SU-DHL-6 (cell line): ENCODE data around the gene DNMT1.
A peak's percentile ranks its signal among the peaks of the same experiment; 100 is the strongest.

ENCODE experiments used
- H2AFZ ChIP-seq: fragments of 200-600 bp; sonication (generic); 2 replicates; pipeline ENCODE4 v1.6.1; 2014; ENCODE audit warnings: low read depth, mild to moderate bottlenecking, moderate library complexity, mixed read lengths, antibody characterized with exemption, low read length; ENCODE audit not compliant: severe bottlenecking
- H3F3A ChIP-seq: fragments of 200-600 bp; shearing (Covaris generic); 2 replicates; pipeline ENCODE4 v1.6.0; 2016; ENCODE audit warnings: antibody characterized with exemption, mild to moderate bottlenecking; ENCODE audit not compliant: insufficient read depth
- H3K27ac ChIP-seq: fragments of 200-600 bp; sonication (generic); 2 replicates; pipeline ENCODE4 v1.5.1; 2016; ENCODE audit warnings: low read depth, mild to moderate bottlenecking, low read length, moderate library complexity, mixed read lengths
- H3K27me3 ChIP-seq: fragments of 200-600 bp; sonication (generic), shearing (Covaris generic); 2 replicates; pipeline ENCODE4 v1.6.0; 2014; ENCODE audit warnings: mild to moderate bottlenecking, low read length
- H3K36me3 ChIP-seq: fragments of 200-600 bp; sonication (generic); 2 replicates; pipeline ENCODE4 v1.6.1; 2014; ENCODE audit warnings: mild to moderate bottlenecking, low read length, mixed read lengths
- H3K4me2 ChIP-seq: fragments of 300-600, 200-600 bp; shearing (Covaris generic), sonication (generic); 2 replicates; pipeline ENCODE4 v1.6.0; 2014; ENCODE audit warnings: low read length, low read depth, mild to moderate bottlenecking; ENCODE audit not compliant: poor library complexity, severe bottlenecking
- H3K4me3 ChIP-seq: fragments of 200-600 bp; sonication (generic); 2 replicates; pipeline ENCODE4 v1.5.1; 2014; ENCODE audit warnings: antibody characterized with exemption, low read length, mild to moderate bottlenecking, mixed read lengths; ENCODE audit not compliant: insufficient read depth, poor library complexity, severe bottlenecking
- H3K79me2 ChIP-seq: fragments of 200-600 bp; sonication (generic); 2 replicates; pipeline ENCODE4 v1.6.1; 2014; ENCODE audit warnings: mild to moderate bottlenecking, low read length, moderate library complexity; ENCODE audit not compliant: insufficient read depth
- H3K9ac ChIP-seq: fragments of 200-600 bp; sonication (generic); 2 replicates; pipeline ENCODE4 v1.7.0; 2014; ENCODE audit warnings: mild to moderate bottlenecking, low read length
- H3K9me2 ChIP-seq: fragments of 200-600 bp; sonication (generic); replicated peaks from 2 replicates; pipeline ENCODE4 v1.6.1; 2014; ENCODE audit warnings: low read length; ENCODE audit not compliant: insufficient read depth
- H3K9me3 ChIP-seq: fragments of 200-600 bp; sonication (generic); 2 replicates; pipeline ENCODE4 v1.6.1; 2014; ENCODE audit warnings: low read length, mixed read lengths; ENCODE audit not compliant: insufficient read depth
- H4K20me1 ChIP-seq: fragments of 200-600 bp; sonication (generic); 2 replicates; pipeline ENCODE4 v1.6.1; 2014; ENCODE audit warnings: low read depth, mild to moderate bottlenecking, antibody characterized with exemption, low read length, moderate library complexity, mixed read lengths
- CTCF ChIP-seq: fragments of 200-600 bp; sonication (generic); IDR thresholded peaks from one replicate; pipeline ENCODE4 v1.5.1; 2017; ENCODE audit warnings: antibody characterized with exemption, mild to moderate bottlenecking, low read length, moderate library complexity; ENCODE audit not compliant: insufficient read depth, poor library complexity, severe bottlenecking
- EZH2phosphoT487 ChIP-seq: fragments of 200-600 bp; sonication (generic), shearing (Covaris generic); conservative IDR thresholded peaks from 2 replicates; pipeline ENCODE4 v1.6.1; 2018; ENCODE audit warnings: mild to moderate bottlenecking, antibody characterized with exemption, low read length, moderate library complexity, mixed read lengths

Gene DNMT1

GRCh38 chr19:10087296-10088061, 107.3 kb downstream of the DNMT1 start:
- no peak overlapping the region for H3K27ac ChIP-seq
- H3K79me2 ChIP-seq = no peaks in the 10 kb centered on the region
- H3K27me3 ChIP-seq = no peaks in the 10 kb centered on the region
- H3K9ac ChIP-seq = no peak overlapping the region
- H4K20me1 ChIP-seq = no peaks in the 10 kb centered on the region
- H3K4me2 ChIP-seq = no peak overlapping the region
- no peaks in the 10 kb centered on the region for H3K36me3 ChIP-seq
- H3K4me3 ChIP-seq = no peak overlapping the region
- peaks cover 10% of the 10 kb centered on the region; the same call in 1 of the 2 replicates for H3F3A ChIP-seq
- no peaks in the 10 kb centered on the region for H3K9me3 ChIP-seq
- no peak overlapping the region for H2AFZ ChIP-seq
- no peaks in the 10 kb centered on the region for H3K9me2 ChIP-seq
- TF ChIP-seq EZH2phosphoT487 (no peak), CTCF (no peak)

- Histone ChIP-seq H3K9me2 (no peaks in the 10 kb centered on the region), H3K27me3 (no peaks in the 10 kb centered on the region), H3K27ac (no peak overlapping the region), H3K79me2 (no peaks in the 10 kb centered on the region), H3K4me2 (peak overlapping the region; percentile 60), H3K9ac (peak overlapping the region; percentile 53), H4K20me1 (no peaks in the 10 kb centered on the region), H2AFZ (peak overlapping the region; percentile 90), H3F3A (peaks cover 10% of the 10 kb centered on the region; the same call in 1 of the 2 replicates), H3K4me3 (peak overlapping the region; percentile 56), H3K9me3 (no peaks in the 10 kb centered on the region), H3K36me3 (no peaks in the 10 kb centered on the region)
- no peak for TF ChIP-seq CTCF
- no peak for TF ChIP-seq EZH2phosphoT487
Measured at GRCh38 chr19:10086591-10087192, 108.1 kb downstream of the DNMT1 start.

- H2AFZ ChIP-seq = peak within 1 kb of the TSS; percentile 90
Measured at GRCh38 chr19:10085641-10086590, 108.8 kb downstream of the DNMT1 start, which contains the start of gene SHFL. Gene SHFL (plus strand): TSS chr19:10086317. CDS start chr19:10086428, 111 bp downstream.

More at GRCh38 chr19:10085641-10086590, 108.8 kb downstream of the DNMT1 start, which contains the start of gene SHFL:
- Histone ChIP-seq H3K36me3 (no peaks in the 10 kb centered on the region), H3K27me3 (no peaks in the 10 kb centered on the region), H3K4me3 (peak within 1 kb of the TSS; percentile 56), H3K79me2 (no peaks in the 10 kb centered on the region), H3K9me3 (no peaks in the 10 kb centered on the region), H3K9me2 (no peaks in the 10 kb centered on the region), H3K27ac (no peak within 1 kb of the TSS), H3F3A (peaks cover 10% of the 10 kb centered on the region; the same call in 1 of the 2 replicates), H3K9ac (peak within 1 kb of the TSS; percentile 53), H4K20me1 (no peaks in the 10 kb centered on the region), H3K4me2 (peak within 1 kb of the TSS; percentile 60)
- no peak for TF ChIP-seq EZH2phosphoT487
- TF ChIP-seq CTCF = no peak
